HG02798 (cell line): ENCODE results near the gene SUPT5H.

ENCODE experiments used
- ATAC-seq: cut with Tn5 transposase; IDR thresholded peaks from one replicate; pipeline ENCODE4 v1.9.1; 2021; ENCODE audit warnings: mild to moderate bottlenecking; ENCODE audit not compliant: unreplicated experiment, poor library complexity

SUPT5H gene

DNA sequence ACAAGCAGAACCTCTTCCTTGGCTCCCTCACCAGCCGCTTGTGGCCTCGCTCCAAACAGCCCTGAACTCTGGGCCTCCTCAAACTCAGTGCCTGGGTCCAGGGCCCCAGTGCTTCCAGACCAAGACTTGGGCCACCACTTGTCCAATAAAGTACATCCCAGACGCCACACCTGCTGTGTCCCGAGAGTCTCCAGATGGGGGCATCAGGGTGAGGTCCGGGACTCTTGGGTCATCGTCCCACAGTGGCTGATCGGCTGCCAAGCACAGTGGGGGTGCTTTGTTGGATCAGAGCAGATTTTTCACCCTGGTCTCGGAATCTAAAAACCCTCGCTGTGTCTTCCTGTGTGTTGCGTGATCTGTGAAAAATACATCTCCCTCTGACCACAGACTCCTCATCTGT lies 44.4 kb downstream of the SUPT5H start:
- no peak for ATAC-seq

DNA sequence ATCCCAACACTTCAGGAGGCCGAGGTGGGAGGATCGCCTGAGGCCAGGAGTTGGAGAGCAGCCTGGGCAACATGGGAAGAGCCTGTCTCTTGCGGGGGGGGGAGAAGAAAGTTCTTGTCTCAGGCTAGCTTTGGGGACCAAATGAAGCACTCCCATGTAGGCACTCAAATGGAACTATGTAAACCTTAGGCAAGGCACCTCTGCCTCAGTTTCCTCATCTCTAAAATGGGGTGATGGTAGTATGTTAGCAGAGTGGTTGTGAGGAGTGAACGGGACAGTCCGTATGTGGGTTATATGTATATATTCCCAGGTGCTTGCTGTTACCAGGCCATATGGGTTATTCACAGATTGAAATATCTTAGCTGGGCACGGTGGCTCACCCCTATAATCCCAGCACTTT lies 46.8 kb downstream of the SUPT5H start:
- no peak for ATAC-seq

DNA sequence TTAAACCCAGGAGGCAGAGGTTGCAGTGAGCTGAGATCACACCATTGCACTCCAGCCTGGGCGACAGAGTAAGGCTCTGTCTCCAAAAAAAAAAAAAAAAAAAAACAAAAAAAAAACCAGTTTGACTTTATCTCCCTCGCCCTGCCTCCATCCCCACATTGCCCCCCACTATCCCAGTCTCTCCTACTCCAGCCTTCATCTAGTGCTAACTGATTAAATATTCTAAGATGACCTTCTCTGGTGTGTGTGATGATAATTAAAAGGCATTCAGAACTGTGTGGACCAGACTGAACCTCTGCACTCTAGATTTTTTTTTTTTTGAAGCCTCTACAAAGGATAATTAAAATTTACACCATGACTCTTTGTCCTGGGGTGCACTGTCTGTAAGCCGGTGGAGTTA lies 47.4 kb downstream of the SUPT5H start:
- no peak for ATAC-seq

DNA sequence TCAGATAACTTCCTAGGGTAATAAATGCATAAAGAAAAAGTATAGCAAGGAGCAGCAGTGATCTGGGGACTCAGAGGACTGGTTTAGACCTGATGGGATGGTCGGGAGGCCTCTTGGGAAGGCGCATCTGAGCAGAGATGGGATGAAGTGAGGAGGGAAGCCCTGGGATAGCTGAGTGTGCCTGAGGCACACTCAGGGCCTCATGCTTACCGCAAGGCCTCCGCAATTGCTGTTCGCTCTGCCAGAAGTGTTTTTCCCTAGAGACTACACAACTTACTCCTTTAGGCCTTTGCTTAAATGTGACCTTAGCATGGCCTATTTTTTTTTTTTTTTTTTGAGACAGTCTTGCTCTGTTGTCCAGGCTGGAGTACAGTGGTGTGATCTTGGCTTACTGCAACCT lies 49.3 kb downstream of the SUPT5H start:
- ATAC-seq, result no peak

DNA sequence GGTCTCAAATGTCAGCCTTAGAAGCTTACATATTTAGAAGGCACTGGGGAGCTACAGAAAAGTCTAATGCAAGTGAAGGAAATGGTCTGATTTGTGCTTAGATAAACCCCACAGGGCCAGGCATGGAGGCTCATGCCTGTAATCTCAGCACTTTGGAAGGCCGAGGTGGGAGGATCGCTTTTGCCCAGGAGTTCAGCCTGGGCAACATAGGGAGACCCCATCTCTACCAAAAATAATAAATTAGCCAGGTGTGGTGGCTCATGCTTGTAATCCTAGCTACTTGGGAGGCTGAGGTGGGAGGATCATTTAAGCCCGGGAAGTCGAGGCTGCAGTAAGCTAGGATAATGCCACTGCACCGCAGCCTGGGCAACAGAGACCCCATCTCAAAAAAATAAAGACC lies 50.7 kb downstream of the SUPT5H start:
- ATAC-seq, result no peak

DNA sequence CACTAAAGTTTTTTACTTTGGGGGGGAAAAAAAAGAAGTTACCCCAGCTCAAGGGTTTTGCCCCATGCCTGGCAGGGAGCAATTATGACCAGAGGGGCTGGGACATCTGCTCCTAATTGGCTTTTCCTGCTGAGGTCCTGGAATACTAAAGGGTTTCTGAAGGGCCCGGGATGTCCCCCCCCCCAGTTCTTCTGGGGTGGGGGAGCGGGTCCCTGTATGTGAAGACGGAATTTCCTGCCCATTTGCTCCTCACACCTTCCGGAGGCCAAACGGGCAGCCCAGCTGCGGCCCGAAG lies 52.3 kb downstream of the SUPT5H start:
- ATAC-seq, result no peak

DNA sequence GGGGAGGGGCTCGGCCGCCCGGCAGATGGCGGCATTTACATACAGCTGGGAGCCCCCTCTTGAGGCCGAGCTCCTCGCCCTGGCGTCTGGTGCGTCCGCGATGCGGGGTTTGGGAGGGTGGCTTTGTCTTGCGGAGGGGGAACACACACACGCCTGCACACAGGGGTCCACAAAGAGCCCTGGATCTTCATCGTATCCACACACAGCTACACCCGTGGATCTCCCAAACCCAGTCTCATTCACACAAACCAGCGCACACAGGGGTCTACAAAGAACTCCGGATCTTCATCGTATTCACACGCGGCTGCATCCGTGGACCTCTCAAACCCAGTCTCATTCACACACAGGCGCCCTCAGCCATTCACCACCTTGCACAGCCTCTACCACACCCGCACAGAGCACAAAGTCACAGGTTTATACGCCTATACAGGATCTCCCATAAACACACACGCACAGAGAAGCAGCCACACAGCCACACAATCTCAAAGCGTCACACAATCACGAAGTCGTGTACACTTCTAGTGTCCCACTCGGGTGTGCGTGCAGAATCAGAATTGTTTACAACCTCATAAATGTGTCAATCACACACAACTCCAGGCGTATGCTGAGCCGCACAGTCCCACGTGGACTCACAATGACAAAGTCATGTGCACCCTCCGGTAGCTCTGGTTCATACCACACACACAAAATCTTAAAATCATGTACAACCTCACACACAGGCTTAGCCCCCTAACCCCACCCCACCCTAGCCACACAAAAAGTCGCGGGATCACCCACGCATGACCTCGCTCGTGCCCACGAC lies 52.8 kb downstream of the SUPT5H start:
- no peak for ATAC-seq

DNA sequence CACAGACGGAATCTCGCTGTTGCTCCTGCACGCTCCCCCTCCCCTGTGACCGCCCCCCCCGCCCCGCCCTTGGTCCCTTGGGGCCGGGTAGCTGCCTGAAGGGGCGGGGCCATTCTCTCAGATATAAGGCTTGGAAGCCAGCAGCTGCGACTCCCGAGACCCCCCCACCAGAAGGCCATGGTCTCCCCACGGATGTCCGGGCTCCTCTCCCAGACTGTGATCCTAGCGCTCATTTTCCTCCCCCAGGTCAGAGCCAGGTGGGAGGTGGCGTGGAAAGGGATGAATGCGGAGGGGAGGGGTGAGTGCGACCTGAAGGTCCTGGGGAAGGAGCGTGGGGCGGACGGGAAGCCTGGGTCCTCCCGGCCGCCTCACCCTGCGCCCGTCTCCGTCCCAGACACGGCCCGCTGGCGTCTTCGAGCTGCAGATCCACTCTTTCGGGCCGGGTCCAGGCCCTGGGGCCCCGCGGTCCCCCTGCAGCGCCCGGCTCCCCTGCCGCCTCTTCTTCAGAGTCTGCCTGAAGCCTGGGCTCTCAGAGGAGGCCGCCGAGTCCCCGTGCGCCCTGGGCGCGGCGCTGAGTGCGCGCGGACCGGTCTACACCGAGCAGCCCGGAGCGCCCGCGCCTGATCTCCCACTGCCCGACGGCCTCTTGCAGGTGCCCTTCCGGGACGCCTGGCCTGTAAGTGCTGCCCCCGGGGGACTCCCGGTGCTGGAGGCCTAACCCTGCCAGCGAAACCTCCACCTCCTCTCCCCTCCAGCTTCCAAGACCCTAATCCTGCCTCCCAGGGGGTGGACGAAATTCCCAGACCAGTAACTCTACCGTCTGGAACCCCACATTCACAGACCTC lies 53.6 kb downstream of the SUPT5H start, which contains the start of gene DLL3:
DLL3 (plus strand) TSS at position 150 of the 845 bp plus-strand sequence; CDS start at position 178, 28 bp downstream.
- ATAC-seq, result no peak

DNA sequence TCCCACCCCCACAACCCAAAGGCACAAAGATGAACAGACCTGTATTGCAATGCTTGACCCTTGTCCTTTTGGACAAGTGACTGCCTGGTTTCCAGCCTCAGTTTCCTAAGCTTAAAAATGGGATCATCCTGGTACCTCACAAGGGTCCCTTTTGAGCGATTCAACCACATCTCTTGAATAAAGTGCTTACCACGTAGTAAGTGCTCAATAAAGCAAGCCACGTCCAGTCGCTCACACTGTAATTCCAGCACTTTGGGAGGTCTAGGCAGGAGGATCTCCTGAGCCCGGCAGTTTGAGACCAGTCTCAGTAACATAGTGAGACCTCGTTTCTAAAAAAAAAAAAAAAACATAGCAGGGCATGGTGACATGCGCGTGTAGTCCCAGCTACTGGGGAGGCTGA lies 54.5 kb downstream of the SUPT5H start:
- no peak for ATAC-seq

DNA sequence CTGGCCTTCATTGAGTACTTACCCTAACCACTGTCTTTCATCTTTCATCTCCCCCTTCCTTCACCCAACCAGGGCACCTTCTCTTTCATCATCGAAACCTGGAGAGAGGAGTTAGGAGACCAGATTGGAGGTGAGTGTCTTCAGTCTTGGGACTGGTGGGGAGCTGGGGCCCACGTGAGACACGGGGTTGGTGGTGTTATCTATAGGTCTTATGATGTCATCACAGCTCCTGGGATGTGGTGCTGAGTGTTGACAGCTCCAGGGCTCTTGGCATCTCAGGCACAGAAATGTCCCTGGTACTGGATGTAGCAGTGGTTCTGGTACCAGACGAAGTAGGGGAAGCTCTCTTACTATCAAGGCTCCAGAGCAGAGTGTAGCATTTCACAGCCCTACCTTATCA lies 55.2 kb downstream of the SUPT5H start:
- no peak for ATAC-seq

DNA sequence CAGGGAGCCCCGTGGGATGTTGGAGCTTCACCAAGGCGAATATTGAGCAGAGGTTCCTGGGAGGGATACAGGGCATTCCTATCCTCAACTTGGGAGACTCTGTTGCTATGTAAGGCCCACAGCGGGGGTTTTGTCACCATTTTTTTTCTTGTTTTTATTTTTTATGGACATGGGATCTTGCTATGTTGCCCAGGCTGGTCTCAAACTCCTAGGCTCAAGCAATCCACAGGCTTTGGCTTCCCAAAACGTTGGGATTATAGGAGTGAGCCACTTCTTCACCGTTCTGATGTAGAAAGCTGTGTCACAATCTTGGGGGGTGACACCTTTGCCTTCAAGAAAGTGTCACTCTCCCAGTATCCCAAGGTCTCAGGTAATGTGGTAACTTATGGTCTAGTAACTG lies 56.0 kb downstream of the SUPT5H start:
- no peak for ATAC-seq

DNA sequence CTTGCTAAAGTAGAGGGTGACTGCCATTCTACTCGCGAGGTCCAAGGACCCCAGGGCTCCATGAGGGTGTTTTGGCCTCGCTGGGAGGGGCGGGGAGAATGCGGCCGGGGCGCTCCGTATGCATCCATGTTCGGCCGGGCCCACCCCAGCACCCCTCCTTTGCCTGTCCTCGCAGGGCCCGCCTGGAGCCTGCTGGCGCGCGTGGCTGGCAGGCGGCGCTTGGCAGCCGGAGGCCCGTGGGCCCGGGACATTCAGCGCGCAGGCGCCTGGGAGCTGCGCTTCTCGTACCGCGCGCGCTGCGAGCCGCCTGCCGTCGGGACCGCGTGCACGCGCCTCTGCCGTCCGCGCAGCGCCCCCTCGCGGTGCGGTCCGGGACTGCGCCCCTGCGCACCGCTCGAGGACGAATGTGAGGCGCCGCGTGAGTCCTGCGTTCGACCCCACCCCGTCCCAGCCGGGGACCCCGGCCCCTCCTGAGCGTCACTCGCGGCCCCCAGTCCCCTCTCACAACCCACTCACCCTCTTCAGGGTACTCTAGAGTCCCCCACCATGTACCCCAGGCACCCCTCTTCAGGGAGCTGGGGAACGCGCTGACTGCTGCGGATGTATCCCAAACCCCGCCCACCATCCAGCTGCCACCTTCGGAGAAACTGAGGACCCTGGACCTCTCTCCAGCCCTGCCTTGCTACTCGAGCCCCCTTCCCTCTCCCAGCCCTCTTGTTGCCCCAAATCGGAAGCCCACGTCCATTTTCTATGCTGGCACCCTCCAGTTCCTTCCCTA lies 57.4 kb downstream of the SUPT5H start:
- peak; percentile 55 for ATAC-seq

DNA sequence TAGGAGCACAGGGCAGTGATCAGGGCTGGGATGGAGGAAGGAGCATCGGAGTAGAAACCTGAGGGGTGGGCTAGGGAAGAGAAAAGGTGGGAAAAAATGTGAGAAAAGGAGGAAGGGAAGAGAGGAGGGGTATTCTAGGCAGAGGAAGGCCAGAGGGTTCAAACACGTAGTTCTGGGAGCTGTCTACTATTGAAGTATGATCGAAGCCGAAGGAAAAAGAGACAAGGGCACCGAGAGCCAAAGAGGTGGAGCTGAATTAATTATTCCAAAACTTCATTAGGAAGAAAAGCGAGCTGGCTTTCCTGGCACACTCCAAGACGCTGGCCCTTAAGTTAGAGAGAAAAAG lies 61.2 kb downstream of the SUPT5H start:
- no peak for ATAC-seq

DNA sequence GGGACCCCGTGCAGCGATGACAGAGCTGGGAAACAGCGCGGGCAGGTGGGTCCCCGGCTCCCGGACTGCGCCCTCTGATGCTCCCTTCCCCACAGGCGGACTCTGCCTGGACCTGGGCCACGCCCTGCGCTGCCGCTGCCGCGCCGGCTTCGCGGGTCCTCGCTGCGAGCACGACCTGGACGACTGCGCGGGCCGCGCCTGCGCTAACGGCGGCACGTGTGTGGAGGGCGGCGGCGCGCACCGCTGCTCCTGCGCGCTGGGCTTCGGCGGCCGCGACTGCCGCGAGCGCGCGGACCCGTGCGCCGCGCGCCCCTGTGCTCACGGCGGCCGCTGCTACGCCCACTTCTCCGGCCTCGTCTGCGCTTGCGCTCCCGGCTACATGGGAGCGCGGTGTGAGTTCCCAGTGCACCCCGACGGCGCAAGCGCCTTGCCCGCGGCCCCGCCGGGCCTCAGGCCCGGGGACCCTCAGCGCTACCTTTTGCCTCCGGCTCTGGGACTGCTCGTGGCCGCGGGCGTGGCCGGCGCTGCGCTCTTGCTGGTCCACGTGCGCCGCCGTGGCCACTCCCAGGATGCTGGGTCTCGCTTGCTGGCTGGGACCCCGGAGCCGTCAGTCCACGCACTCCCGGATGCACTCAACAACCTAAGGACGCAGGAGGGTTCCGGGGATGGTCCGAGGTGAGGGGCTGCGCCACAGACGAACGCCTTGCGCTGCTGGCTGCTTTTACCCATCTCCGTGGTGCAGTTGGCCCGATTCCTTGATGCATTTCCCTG lies 61.7 kb downstream of the SUPT5H start:
- ATAC-seq, result no peak

DNA sequence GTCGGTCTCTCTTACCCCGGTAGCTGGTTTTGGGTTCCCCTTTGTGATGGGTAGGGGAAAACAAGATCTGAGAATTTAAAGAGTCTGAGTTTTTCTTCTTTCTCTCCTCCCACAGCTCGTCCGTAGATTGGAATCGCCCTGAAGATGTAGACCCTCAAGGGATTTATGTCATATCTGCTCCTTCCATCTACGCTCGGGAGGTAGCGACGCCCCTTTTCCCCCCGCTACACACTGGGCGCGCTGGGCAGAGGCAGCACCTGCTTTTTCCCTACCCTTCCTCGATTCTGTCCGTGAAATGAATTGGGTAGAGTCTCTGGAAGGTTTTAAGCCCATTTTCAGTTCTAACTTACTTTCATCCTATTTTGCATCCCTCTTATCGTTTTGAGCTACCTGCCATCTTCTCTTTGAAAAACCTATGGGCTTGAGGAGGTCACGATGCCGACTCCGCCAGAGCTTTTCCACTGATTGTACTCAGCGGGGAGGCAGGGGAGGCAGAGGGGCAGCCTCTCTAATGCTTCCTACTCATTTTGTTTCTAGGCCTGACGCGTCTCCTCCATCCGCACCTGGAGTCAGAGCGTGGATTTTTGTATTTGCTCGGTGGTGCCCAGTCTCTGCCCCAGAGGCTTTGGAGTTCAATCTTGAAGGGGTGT lies 62.5 kb downstream of the SUPT5H start:
- no peak for ATAC-seq

DNA sequence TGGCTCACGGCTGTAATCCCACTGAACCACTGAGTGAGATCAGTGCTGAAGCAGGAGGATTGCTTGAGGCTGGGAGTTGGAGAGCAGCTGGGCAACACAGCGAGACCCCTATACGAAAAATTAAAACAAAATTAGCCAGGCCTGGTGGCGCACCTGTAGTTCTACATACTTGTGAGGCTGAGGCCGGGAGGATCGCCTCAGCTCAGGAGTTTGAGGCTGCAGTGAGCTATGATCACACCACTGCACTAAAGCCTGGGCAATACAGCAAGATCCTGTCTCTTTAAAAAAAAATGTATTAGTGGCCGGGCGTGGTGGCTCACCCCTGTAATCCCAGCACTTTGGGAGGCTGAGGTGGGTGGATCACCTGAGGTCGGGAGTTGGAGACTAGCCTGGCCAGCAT lies 63.2 kb downstream of the SUPT5H start:
- ATAC-seq, result no peak

DNA sequence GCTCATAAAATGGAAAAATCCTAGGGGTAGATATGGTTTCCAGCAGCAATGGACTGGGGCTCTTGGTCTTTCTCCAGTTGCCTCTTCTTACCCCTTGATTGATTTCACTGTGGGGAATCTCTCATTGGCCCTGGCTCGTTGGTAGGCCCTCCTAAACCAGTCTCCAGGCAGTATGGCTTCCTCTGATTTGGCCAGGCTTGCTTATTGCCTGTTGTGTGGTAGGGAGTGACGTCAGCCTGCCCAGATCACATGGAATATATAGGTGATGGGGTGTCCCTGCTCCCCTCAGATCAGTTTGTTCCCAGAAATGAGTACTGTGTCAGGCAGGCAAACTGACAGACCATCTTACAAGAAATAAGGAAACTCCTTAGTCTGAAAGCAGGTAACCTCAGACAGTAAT lies 63.9 kb downstream of the SUPT5H start:
- ATAC-seq, result no peak

DNA sequence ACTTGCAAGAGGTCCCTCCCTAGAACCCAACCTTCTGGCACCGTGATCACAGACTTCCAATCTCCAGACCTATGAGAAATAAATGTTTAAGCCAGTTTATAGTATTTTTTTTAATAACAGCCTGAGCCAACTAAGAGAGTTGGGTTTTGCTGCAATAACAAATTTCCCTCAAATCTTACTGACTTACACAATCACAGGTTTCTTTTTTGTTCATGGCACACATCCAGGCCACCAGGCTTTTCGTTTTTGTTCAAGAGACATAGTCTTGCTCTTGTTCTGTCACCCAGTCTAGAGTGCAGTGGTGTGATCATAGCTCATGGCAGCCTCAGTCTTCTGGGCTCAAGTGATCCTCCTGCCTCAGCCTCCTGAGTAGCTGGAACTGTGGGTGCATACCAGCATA lies 67.6 kb downstream of the SUPT5H start:
- no peak for ATAC-seq

DNA sequence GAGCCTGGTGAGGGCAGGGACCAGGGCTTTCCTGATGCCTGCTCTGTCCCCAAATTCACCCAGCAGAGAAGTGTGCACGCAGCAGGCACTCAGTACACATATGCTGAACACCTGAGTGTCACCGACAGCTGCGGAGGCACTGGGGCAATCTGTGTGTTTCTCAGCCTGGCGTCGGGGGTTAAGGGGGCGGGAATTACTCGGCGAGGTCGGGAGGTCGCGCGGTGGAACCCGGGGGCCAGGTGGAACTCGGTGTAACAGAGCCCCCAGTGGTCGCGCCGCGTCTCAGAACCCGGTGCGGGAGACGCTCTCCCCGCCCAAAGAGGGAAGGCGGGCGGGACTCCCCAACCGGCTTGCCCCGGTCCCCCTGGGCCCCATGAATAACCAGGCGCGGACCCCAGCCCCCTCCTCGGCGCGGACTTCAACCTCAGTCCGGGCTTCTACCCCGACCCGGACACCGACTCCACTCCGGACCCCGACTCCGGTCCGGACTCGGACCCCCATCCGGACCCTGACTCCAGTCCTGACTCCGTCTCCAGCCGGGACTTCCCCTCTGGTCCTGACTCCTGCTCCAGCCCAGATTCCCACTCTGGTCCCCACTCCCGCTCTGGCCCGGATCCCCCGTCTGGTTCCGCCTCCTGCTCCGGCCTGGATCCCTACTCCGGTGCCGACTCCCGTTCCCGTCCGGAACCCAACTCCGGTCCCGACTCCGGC lies 69.6 kb downstream of the SUPT5H start, which contains the start of gene SELENOV:
SELENOV (plus strand) TSS at position 300 of the 711 bp plus-strand sequence; CDS start at position 374, 74 bp downstream.
- ATAC-seq, result no peak
